ENCODE data around the gene RPL32. TPM values are rescaled to one million over a fixed set of nuclear protein-coding genes. Genes with fewer than 3 reads are reported as not detected.
A peak's percentile ranks its signal among the peaks of the same experiment; 100 is the strongest.

RPL32 gene
- total and polyA plus RNA-seq, 2 experiments from 2014 or later, result 666 to 897 TPM

- Histone ChIP-seq H3K27ac (no peak overlapping the region), H3K27me3 (no peaks in the 10 kb centered on the region), H3K4me3 (no peak overlapping the region), H2AFZ (no peak overlapping the region), H3K9me2 (replicated peaks; ENCODE audit: insufficient read depth) (no peaks in the 10 kb centered on the region), H3K36me3 (replicated peaks; ENCODE audit: insufficient read depth, low read depth) (no peaks in the 10 kb centered on the region), H3K79me2 (no peaks in the 10 kb centered on the region), H3K4me2 (no peak overlapping the region), H3K4me1 (ENCODE audit: insufficient read depth) (no peaks in the 10 kb centered on the region), H3K9me3 (ENCODE audit: low read depth) (no peaks in the 10 kb centered on the region), H4K20me1 (ENCODE audit: insufficient read depth, poor library complexity, severe bottlenecking) (no peaks in the 10 kb centered on the region)
- DNase-seq (ENCODE audit: low spot score), result peak; percentile 46
- TF ChIP-seq CTCF (IDR thresholded peaks at IDR 0.05; ENCODE audit: poor library complexity) (peak; percentile 47), EZH2 (IDR thresholded peaks at IDR 0.05; ENCODE audit: borderline replicate concordance) (no peak)
- WGBS (ENCODE audit: low lambda C conversion rate, missing lambda C conversion rate), result 35% methylated on average over 7 of the region's 8 CpGs
These were observed 18.5 kb downstream of the RPL32 start for GRCh38 chr3:12822725-12823373.

- no peaks in the 10 kb centered on the region for H3K36me3 ChIP-seq (replicated peaks; ENCODE audit: insufficient read depth, low read depth)
- TF ChIP-seq CTCF (IDR thresholded peaks at IDR 0.05; ENCODE audit: poor library complexity), result no peak
- TF ChIP-seq EZH2phosphoT487 (IDR thresholded peaks at IDR 0.05; ENCODE audit: low read depth, severe bottlenecking, unreplicated experiment), result no peak
- no peak for TF ChIP-seq EZH2 (IDR thresholded peaks at IDR 0.05; ENCODE audit: borderline replicate concordance)
- H2AFZ ChIP-seq, result no peak overlapping the region
- H3K27me3 ChIP-seq, result no peaks in the 10 kb centered on the region
- H3K4me1 ChIP-seq (ENCODE audit: insufficient read depth), result no peaks in the 10 kb centered on the region
- no peaks in the 10 kb centered on the region for H3K79me2 ChIP-seq
- no peak overlapping the region for H3K27ac ChIP-seq
- H3K9me2 ChIP-seq (replicated peaks; ENCODE audit: insufficient read depth), result no peaks in the 10 kb centered on the region
- H3K9me3 ChIP-seq (ENCODE audit: low read depth), result no peaks in the 10 kb centered on the region
- H3K4me2 ChIP-seq, result no peak overlapping the region
- WGBS (ENCODE audit: low lambda C conversion rate, missing lambda C conversion rate), result 88% methylated on average over 5 of the region's 5 CpGs
- H4K20me1 ChIP-seq (ENCODE audit: insufficient read depth, poor library complexity, severe bottlenecking), result no peaks in the 10 kb centered on the region
- no peak for DNase-seq (ENCODE audit: low spot score)
- H3K4me3 ChIP-seq, result no peak overlapping the region
These were observed 22.6 kb downstream of the RPL32 start for GRCh38 chr3:12818773-12819172.

GRCh38 chr3:12818273-12818672 lies 23.1 kb downstream of the RPL32 start:
- H3K79me2 ChIP-seq, result no peaks in the 10 kb centered on the region
- no peak for DNase-seq (ENCODE audit: low spot score)
- 90% methylated on average over 8 of the region's 8 CpGs for WGBS (ENCODE audit: low lambda C conversion rate, missing lambda C conversion rate)
- TF ChIP-seq CTCF (IDR thresholded peaks at IDR 0.05; ENCODE audit: poor library complexity) (no peak), EZH2 (IDR thresholded peaks at IDR 0.05; ENCODE audit: borderline replicate concordance) (no peak), EZH2phosphoT487 (IDR thresholded peaks at IDR 0.05; ENCODE audit: low read depth, severe bottlenecking, unreplicated experiment) (no peak)
- no peaks in the 10 kb centered on the region for H3K36me3 ChIP-seq (replicated peaks; ENCODE audit: insufficient read depth, low read depth)
- H2AFZ ChIP-seq, result no peak overlapping the region
- H3K9me2 ChIP-seq (replicated peaks; ENCODE audit: insufficient read depth), result no peaks in the 10 kb centered on the region
- H3K4me3 ChIP-seq, result no peak overlapping the region
- H3K9me3 ChIP-seq (ENCODE audit: low read depth), result no peaks in the 10 kb centered on the region
- H3K27ac ChIP-seq, result no peak overlapping the region
- H3K27me3 ChIP-seq, result no peaks in the 10 kb centered on the region
- no peaks in the 10 kb centered on the region for H4K20me1 ChIP-seq (ENCODE audit: insufficient read depth, poor library complexity, severe bottlenecking)
- no peak overlapping the region for H3K4me2 ChIP-seq
- no peaks in the 10 kb centered on the region for H3K4me1 ChIP-seq (ENCODE audit: insufficient read depth)

Measured in hepatocyte (in vitro differentiated cells).